Hepatocyte (in vitro differentiated cells): Measurements from ENCODE around the gene LHX4.

ENCODE experiments used
- CTCF ChIP-seq: fragments of 200-600 bp; sonication (generic); IDR thresholded peaks from 2 replicates; pipeline ENCODE4 v1.5.1; 2016; ENCODE audit warnings: antibody characterized with exemption, mild to moderate bottlenecking; ENCODE audit not compliant: poor library complexity
- EZH2 ChIP-seq: fragments of 200-600 bp; sonication (generic); IDR thresholded peaks from 2 replicates; pipeline ENCODE4 v1.6.1; 2016; ENCODE audit warnings: antibody characterized with exemption, mild to moderate bottlenecking, borderline replicate concordance
- EZH2phosphoT487 ChIP-seq: fragments of 200-600 bp; sonication (generic); IDR thresholded peaks from one replicate; pipeline ENCODE4 v1.6.1; 2018; ENCODE audit warnings: antibody characterized with exemption, mild to moderate bottlenecking, low read depth, moderate library complexity; ENCODE audit not compliant: unreplicated experiment, severe bottlenecking

DNA sequence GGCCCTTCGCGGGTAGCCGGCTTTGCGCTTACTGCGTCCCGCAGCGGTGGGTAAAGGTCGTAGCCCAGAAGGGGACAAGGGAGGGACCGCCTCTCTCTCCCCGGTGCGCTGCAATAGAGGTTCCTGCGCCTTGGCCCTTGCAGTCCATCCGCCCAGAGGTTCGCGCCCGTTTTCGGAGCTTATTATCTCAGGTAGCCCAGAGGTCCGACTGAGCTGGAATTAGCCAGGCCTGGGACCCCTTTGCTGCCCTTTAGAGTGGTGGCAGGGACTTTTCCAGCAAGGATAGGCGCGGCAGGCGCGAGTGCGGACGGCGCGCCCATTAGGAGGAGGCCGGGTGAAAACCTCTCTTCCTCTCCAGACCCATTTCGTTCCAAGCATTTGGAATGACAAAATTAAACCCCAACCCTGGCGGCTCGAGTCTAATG lies 5.0 kb downstream of the LHX4 start:
- TF ChIP-seq EZH2phosphoT487 = peak; percentile 56
- TF ChIP-seq CTCF = no peak
- TF ChIP-seq EZH2 = no peak
